ENCODE measurements around the gene CDIP1.
"Not testable (repeated sequence)": the region's sequence is repeated elsewhere in the genome, so short reads cannot be mapped to it uniquely, and the experiment has no call there.

Gene CDIP1

DNA sequence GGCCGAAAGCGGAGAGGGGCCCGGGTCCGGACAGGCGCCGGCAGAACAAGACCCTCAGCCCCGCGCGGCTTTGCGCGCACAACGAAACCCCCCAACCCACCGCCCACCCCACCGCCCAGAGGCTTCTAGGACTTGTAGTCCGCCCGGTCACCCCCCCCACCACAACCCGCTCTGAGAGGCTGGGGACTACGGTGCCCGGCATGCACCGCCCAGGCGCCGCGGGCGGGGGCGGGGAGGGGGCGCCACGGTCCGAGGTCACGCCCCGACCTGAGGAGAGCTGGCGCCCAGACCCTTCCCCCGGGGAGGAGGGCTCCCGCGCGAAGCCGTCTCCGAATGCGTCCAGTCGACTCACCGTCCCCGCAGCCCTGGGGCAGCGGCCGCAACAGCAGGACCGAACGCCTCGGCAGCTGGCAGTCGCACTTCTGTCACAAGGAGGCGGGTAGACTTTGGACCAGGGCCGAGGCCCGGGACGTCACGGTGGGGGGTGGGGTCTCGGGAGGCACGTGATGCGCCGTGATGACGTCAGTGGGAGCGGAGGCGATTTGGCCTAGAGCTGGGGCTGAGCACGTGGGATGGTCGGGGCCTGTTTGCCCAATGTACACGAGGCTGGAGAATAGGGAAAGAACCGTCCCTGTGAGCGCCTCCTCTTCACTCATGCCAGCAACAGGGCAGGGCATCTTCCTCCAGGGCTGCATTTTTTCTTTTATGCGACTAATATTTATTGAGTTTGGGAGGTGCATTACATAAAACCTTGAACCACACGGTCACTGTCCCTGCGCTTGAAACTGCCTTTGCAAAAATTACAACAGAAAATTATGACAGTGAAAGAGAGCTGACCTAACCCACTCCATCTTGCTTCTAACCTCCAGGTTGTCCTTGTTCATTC lies at the start of gene CDIP1:
CDIP1 (minus strand) TSS at position 424 of the 886 bp plus-strand sequence. CDS start 24,643 bp downstream, outside the sequence.
- DNase-seq (ENCODE audit: low spot score): peak; percentile 95

DNA sequence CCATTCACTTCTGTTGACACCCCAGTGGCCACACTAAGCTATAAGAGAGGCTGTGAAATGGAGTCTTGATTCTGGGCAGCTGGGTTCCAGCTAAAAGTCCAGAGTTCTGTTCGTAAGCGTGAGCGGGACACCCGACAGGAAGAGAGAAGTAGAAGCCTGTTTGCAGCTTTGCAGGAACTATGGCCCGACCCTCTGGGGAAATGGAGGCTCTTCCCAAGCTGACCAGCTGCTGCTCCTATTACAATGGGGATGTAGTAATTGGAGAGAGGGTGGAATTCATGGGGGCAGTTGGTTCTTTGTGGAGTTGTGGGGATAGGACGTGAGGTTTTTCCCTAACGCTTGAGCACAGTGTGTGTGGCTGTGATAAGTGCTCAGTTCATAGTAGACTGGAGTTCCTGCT lies 47.7 kb upstream of the CDIP1 start:
- DNase-seq (ENCODE audit: low spot score): no peak

DNA sequence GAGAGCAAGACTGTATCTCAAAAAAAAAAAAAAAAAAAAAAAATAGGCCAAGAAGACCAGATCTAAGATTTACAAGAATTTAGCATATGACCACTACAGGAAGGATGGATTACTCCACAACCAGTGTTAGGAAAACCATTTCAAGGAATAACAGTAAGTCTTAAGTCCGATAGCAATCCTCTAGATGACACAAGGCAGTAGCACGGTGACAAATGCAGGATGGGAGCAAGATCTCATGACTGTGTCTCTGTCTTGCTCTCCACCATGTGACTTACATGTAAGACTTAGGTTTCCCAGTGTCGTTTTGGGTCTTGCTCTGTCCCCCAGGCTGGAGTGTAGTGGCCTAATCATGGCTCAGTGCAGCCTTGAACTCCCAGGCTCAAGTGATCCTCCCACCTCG lies 45.3 kb upstream of the CDIP1 start:
- no peak for DNase-seq (ENCODE audit: low spot score)

DNA sequence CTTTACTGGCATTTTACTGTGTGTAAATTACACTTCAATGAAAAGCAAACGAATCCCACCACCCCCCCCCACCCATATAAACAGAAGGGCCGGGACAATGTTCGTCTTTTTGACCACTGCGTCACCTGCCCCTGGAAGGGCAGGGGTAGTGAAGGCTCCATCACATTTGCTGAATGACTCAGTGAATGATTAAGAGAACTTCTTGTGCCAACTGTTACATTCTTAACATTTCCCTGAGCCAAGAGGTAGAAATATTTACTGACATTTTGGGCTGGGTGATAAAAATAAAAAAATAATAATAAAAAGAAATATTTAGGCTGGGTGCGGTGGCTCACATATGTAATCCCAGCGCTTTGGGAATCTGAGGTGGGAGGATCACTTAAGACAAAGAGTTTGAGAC lies 41.7 kb upstream of the CDIP1 start:
- no peak for DNase-seq (ENCODE audit: low spot score)

DNA sequence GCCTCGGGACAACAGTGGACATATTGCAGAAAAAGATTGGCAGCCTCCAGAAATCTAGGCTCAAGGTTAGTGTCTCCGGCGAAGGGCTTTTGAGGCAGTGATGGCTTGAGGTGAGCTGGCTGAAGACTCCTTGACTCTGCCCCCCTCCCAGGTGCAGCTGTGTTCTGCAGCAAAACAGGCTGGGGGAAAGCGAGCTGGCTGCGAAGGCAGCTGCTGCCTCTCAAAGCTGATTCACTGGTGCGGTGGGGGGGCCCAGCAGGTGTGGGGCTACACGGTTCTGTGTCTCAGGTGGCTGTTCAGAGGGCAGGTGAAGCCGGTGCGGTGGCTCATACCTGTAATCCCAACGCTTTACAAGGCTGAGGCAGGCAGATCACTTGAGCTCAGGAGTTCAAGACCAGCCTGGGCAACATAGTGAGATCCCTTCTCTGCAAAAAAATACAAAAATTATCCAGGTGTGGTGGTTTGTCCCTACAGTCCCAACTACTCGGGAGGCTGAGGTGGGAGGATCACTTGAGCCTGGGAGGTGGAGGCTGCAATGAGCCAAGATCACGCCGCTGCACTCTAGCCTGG lies 40.5 kb upstream of the CDIP1 start:
- no peak for DNase-seq (ENCODE audit: low spot score)

DNA sequence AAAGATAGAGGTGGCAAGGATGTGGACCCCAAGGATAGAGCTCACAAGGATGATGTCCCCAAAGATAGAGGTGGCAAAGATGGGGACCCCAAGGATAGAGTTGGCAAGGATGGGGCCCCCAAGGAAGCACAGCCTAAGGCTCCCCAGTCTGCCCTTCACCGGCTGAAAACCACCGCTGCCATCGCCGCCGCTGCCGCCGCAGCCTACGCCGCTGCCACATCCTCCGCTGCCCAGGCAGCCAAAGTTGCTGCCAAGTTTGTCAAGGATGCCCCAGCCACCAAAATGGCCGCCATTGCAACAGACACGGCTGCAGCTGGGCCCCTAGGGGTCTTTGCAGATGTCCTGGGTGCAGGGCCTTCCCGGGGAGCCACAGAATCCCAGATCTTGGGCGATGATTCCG lies 37.4 kb upstream of the CDIP1 start:
- DNase-seq (ENCODE audit: low spot score): no peak

DNA sequence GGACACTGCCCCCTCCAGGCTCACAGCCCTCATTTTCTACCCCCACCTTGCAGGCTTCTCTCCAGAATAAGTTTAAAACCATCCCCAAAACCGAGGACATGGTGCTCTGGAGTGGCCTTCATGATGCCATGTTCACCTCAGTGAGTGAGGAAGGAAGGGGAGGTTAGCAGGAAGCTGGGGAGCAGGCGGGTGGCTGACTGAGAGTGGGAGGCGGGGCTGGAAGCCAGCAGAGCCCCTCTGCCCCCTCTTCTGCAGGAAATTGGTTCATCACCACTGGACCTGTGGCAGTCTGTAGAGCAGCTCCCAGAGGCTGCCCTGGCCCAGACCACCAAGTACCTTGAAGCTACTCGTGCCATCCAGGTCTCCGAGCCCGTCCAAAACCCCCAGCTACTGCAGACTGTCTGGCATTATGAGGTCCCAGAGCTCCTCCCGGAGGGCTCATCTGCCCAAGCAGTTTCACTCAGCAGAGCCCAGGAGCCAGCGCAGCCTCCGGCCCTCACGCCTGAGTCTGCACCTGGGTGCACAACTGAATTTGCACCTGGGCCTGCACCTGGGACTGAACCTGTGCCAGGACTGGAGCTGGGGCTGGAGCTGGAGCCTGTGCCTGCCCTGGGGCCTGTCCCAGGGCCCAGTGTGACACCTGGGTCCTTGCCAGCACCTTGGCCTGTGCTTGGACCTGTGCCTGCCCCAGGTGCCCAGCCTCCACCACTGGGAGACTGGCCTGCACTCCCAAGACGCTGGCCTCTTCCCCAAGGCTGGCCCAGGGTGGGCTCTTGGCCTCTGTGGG lies 36.5 kb upstream of the CDIP1 start:
- no peak for DNase-seq (ENCODE audit: low spot score)

DNA sequence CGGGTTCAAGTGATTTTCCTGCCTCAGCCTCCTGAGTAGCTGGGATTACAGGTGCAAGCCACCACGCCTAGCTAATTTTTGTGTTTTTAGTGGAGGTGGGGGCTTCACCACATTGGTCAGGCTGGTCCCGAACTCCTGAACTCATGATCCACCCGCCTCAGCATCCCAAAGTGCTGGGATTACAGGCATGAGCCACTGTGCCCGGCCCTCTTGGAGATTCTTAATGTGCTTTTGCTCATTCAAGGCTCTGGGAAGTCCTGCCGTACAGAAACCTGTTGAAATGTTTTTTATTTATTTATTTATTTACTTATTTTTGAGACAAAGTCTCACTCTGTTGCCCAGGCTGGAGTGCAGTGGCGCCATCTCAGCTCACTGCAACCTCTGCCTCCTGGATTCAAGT lies 35.4 kb upstream of the CDIP1 start:
- not testable (repeated sequence) for DNase-seq (ENCODE audit: low spot score)

DNA sequence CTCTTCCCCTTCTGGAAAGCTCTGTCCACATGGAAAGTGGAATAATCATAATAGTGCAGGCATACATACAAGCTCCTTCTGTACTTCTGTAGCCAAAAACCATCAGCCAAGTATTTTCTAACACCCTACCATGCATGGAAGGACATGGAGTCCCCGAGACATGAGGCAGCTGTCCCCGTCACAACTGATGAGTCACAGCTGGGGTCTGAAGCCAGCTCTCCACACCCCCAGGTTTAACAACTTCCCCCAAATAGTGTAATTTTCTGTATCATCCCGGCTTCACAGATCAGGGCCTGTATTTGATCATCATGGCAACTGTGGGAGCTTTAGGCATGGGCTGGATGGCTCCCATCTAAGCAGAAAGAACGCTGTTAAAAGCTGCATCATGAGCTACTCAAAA lies 34.1 kb upstream of the CDIP1 start:
- DNase-seq (ENCODE audit: low spot score): no peak

DNA sequence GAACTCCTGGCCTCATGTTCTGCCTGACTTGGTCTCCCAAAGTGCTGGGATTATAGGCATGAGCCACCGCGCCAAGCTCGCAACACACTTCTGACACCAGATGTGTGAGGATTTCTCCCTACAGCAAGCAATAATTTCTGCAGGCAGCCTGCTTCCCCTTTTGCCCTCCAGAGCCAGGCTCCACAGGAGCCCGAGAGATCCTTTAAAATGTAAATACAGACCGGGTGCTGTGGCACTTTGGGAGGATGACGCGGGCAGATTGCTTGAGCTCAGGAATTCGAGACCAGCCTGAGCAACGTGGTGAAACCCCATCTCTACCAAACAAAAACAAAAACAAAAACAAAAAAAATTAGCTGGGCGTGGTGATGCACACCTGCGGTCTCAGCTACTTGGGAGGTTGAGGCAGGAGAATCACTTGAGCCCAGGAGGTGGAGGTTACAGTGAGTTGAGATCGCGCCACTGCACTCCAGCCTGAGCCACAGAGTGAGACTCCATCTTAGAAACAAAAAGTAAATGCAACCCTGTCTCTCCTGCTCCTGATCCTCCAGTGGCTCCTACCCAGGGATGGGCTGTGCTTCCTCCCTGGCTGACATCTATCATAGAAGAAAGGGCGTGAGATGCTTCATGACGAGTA lies 32.2 kb upstream of the CDIP1 start:
- peak; percentile 39 for DNase-seq (ENCODE audit: low spot score)

DNA sequence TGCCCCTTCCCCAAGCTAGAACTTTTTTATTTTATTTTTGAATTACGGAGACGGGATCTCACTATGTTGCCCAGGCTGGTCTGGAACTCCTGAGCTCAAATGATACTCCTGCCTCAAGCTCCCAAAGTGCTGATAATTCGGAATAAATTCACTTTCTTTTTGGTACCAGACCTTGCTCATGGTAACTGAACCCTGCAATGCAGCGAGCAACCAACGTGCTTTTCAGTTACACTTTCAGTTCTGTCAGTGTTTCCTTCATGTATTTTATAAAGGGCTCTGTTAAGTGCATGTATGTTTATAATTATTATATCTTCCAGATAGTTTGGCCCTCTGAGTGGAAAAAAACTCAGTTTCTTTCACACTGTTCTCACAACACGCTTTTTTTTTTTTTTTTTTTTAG lies 31.5 kb upstream of the CDIP1 start:
- DNase-seq (ENCODE audit: low spot score): no peak

DNA sequence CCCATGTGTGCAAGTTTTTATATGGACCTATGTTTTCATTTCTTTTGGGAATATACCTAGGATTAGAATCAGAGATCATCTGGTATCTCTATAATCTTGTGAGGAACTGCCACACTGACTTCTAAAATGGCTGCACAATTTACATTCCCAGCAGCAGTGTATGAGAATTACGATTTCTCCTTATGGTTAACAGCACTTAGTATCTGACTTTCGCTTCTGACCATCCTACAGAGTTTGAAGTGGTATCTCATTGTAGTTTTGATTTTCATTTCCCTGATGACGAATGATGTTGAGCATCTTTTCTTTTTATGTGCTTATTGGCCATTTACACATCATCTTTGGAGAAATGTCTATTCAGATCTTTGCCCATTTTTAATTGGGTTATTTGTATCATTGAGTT lies 27.6 kb upstream of the CDIP1 start:
- no peak for DNase-seq (ENCODE audit: low spot score)

DNA sequence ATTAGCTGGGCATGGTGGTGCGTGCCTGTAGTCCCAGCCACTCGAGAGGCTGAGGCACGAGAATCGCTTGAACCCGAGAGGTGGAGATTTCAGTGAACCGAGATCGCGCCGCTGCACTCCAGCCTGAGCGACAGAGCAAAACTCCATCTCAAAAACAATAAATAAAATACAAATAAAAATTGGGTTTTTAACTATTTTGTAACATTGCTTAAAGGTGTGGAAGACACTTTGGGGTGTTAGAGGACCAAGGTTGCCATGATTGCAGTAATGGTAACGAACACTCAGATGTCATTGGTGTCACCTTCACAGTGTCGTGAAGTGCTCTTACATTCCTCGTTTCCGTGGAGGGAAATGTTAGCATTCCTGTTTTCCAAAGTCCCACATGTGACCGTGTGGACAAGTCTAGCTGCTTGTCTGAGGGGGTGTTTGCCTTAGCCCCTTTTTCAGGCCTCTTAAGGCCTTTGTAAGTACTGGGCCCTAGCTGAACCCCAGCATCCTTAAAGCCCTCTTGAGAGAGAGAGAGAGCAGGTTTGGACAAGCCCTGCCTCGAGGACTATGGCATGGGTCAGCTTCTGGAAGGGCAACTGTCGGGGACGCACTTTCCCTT lies 26.2 kb upstream of the CDIP1 start:
- no peak for DNase-seq (ENCODE audit: low spot score)

DNA sequence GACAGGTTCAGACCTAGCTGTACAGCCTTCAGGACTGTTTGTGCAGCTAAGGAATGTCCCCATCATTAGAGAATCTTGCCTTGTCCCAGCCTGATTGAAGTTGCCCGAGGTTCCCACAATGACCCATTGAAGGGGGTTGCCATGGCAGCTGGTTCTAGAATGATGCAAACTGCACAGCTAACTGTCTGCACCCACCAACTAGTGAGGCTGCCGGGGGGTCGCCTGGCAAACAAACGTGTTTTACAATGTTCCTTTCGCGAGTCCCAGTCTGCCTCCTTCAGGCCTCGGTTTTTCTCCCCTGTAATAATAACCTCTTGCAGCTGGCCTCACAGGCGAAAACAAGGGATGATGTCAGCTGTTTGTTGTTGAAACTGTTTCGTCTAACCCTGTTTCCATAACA lies 23.0 kb upstream of the CDIP1 start:
- DNase-seq (ENCODE audit: low spot score): no peak

DNA sequence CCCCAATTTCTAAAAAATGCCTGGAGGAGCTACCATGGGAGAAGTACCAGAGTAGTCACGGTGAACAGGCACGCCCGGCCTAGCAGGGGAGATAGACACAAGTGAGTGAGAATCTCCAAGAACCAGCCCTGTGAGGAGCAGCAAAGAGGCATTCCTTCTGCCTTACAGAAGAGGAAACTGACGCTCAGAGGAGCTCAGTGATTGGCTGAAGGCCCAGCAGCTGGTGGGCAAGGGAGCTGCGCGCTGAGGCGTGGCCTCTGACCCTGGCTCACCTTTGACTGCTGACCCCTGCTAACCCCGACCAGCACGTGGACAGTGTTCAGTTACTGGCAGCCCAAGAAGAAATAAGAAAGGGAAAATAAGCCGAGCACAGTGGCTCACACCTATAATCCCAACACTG lies 19.4 kb upstream of the CDIP1 start:
- no peak for DNase-seq (ENCODE audit: low spot score)

DNA sequence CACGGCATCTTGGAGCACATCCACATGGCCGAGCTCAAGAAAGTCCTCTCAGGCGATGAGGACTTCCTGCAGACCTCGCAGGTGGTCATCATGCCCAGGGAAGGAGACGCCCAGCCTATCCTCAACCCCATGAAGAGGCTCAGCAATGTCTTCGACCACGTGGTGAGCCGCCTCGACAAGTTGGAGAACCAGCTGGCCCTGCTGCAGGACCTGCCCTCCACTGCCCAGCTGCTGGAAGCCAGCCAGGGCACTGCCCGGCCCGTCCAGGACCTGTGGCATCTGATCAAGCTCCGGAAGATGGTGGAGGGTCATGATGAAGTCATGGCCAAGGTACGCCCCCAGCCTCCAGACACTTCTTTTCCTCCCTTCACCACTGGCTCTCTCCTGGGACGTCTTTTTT lies 18.0 kb upstream of the CDIP1 start:
- no peak for DNase-seq (ENCODE audit: low spot score)

DNA sequence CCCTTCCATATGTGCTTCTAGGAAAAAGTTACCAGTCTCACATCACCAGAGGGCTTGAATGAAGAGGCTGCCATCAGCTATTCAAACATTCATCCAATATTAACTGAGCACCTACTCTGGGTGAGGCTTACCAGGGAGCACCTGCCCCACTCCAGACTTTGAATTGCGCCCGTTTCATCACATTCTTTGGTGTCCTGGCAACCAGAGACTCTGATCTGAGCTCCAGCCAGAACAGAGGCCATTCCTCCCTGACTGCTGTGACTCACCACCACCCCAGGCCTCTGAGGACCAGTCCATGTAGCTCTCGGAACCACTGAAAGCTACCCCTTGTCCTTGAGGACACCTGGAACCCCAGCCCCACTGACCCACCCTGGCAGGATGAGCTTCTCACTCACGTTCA lies 17.5 kb upstream of the CDIP1 start, which contains the start of gene C16orf96:
C16orf96 (plus strand) TSS at position 229 of the 400 bp plus-strand sequence; CDS start at position 379, 150 bp downstream.
- no peak for DNase-seq (ENCODE audit: low spot score)

DNA sequence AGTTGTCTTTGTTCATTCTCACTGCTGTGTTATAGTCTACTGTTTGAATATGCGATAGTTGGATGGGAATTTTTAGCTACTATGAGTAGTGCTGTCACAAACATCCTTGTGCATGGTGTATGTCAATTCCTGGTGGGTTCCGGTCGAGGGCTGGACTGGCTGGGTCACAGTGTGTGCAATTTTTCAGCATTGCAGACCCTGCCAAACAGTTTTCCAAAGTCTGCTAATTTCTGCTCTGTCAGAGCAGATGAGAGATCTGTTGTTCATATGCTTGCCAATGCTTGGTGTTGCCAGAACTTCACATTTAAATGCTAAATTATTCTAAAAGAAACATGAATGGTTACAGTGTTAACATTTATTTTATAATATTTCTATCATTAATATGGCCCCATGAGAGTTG lies 14.0 kb upstream of the CDIP1 start:
- DNase-seq (ENCODE audit: low spot score): no peak

DNA sequence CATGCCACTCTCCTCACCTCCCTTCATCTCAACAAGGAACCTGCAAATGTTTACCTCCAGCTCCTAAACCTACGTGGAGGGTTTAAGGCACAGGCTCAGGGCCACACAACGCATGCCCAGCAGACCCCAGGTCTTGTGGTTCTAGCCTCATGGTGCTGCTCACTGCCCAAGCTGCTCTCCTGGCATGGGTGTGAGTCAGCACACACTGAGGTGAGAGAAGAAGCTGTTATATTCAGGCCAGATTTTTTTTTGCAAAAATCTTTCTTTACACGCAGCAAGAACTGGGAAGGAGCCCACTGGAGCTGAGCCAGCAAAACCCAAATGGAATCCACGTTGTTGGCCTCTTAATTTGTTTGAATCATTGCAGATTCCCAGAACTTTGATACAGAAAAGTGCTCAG lies 12.0 kb upstream of the CDIP1 start:
- DNase-seq (ENCODE audit: low spot score): no peak

DNA sequence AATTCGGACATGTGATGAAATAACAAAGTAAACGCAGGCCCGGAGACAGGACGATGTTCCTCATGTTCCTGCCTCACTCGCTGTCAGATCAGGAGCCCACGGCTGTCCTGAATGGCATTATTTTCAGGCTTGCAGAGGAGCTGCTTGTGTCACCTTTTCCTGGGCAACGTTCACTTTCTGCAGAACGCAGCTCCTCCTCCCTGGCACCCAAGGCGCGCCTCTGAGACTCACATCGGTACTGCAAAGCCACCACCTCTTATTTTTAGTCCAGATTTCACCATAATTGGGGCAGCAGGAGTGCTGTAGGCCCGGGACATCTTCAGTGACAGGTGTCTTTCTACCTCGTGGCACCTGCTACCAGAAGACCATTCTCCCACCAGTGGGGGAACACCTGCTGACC lies 9.6 kb upstream of the CDIP1 start:
- no peak for DNase-seq (ENCODE audit: low spot score)

DNA sequence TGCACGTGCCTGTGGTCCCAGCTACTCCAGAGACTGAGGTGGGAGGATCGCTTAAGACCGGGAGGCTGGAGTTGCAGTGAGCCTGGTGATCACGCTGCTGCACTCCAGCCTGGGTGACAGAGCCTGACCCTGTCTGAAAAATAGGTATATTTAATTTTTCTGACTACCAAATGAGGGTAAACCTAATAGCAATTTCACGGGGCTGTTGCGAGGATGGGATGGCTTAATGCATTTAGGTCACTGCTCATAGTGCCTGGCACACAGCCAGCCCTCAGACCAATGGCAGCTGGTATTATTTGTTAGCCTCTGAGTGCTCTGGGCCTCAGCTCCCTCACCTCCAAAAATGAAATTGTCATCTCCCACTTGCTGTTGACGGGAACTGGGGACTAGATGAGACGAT lies 5.9 kb upstream of the CDIP1 start:
- DNase-seq (ENCODE audit: low spot score): no peak

DNA sequence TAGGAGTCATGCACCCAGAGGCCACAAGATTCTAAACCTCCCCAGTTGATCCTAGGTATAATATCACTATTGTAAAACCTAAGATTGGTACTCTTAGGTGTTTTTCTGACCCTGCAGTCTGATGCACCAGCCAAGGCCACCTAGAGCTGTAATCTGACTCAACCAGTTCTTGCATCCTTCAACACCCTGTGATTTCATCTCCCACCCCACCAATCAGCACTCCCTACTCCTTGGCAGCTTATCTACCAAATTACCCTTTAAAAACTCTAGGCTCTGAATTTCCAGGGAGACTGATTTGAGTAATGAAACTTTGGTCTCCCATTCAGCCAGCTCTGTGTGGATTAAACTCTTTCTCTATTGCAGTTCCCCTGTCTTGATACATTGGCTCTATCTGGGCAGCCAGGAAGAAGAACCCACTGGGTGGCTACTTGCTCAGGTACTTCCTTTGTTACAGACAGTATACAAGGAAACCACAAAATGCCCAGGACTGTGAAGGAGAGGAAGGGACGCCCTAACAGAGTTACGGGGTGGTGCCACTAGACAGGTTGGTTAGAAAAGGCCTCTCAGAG lies 1.2 kb upstream of the CDIP1 start:
- DNase-seq (ENCODE audit: low spot score): no peak

Measured in iPS-NIHi11 (cell line).